Regular cardiac myocyte (primary cell): Measurements from ENCODE around the gene UQCRHL. TPM values are rescaled to one million over a fixed set of nuclear protein-coding genes. Genes with fewer than 3 reads are reported as not detected.

ENCODE experiments used
- total RNA-seq: library from RNA; depleted of rRNA; stranded (reverse); fragments of >200 nt; gene quantifications from 2 replicates; pipeline ENCODE4 v1.2.3, GENCODE V29; 2014

The UQCRHL gene
- total RNA-seq = 1.2 and 2.0 TPM in 2 replicates

GRCh38 chr1:15807549-15807948, at the start of gene UQCRHL:
UQCRHL (minus strand) TSS chr1:15807649; CDS start chr1:15807649, 0 bp downstream.

GRCh38 chr1:15847100-15847892, 39.8 kb upstream of the UQCRHL start, which contains the start of gene SPEN:
SPEN (plus strand) TSS chr1:15847707; CDS start chr1:15848068, 361 bp downstream.

GRCh38 chr1:15758343-15758931, 49.0 kb downstream of the UQCRHL start, which contains the start of gene FBLIM1:
FBLIM1 (plus strand) TSS chr1:15758795; CDS start chr1:15764984, 6,189 bp downstream.

Other genes starting within 250 kb of the UQCRHL start
- gene AGMAT, start 222.6 kb downstream of the UQCRHL start, total RNA-seq = 1.7 and 2.7 TPM in 2 replicates
- gene DDI2, start 190.2 kb downstream of the UQCRHL start, total RNA-seq = 12.5 and 15.8 TPM in 2 replicates
- gene PLEKHM2, start 123.3 kb downstream of the UQCRHL start, total RNA-seq = 49.7 and 63.1 TPM in 2 replicates
- 0.28 and 0.38 TPM in 2 replicates for gene SLC25A34, start 71.4 kb downstream of the UQCRHL start, total RNA-seq
- not detected in 2 replicates for gene TMEM82, start 65.2 kb downstream of the UQCRHL start, total RNA-seq
- gene FBLIM1, start 48.9 kb downstream of the UQCRHL start, total RNA-seq = 76.7 and 77.0 TPM in 2 replicates
- 16.9 and 17.8 TPM in 2 replicates for gene SPEN, start 40.1 kb upstream of the UQCRHL start, total RNA-seq
- 36.9 and 42.8 TPM in 2 replicates for gene ZBTB17, start 168.5 kb upstream of the UQCRHL start, total RNA-seq
- gene SRARP, start 196.6 kb upstream of the UQCRHL start, total RNA-seq = not detected in 2 replicates
- gene HSPB7, start 210.4 kb upstream of the UQCRHL start, total RNA-seq = 3.3 and 10.7 TPM in 2 replicates
- gene CLCNKA, start 214.4 kb upstream of the UQCRHL start, total RNA-seq = not detected in 2 replicates
- under 0.01 TPM in 1 of 2 replicates, not detected in the other for gene CLCNKB, start 236.1 kb upstream of the UQCRHL start, total RNA-seq